Renal cortex interstitium (tissue), 15 donors: ENCODE measurements around the gene LFNG. TPM values are rescaled to one million over a fixed set of nuclear protein-coding genes. Genes with fewer than 3 reads are reported as not detected.

Experiments
- DNase-seq, 11 donors: peaks; one replicate each; pipeline ENCODE4 v3.0.0-alpha.2; 2013; ENCODE audit warnings: low read depth in 9 of 11, low spot score in 4 of 11; ENCODE audit errors: extremely low read depth in 1 of 11
- long read RNA-seq, 16 experiments: transcript quantifications; one replicate each; lab custom pipeline, GENCODE V29; 2026
- polyA plus RNA-seq, 3 donors: library from polyadenylated mRNA; unstranded; fragments of 120-200 nt; gene quantifications; one replicate each; pipeline ENCODE4 v1.2.1, GENCODE V29; 2013; ENCODE audit not compliant: insufficient read length in 3 of 3

Gene LFNG, protein sequence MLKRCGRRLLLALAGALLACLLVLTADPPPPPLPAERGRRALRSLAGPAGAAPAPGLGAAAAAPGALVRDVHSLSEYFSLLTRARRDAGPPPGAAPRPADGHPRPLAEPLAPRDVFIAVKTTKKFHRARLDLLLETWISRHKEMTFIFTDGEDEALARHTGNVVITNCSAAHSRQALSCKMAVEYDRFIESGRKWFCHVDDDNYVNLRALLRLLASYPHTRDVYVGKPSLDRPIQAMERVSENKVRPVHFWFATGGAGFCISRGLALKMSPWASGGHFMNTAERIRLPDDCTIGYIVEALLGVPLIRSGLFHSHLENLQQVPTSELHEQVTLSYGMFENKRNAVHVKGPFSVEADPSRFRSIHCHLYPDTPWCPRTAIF
- polyA plus RNA-seq, result 10 to 100 TPM; 24.1 to 37.5 (median 36.7) TPM
- long read RNA-seq, donor 1, transcript LFNG-201 (8 exons, 2,377 nt), result major isoform, 8 of 8 reads
- long read RNA-seq, donor 1, partial matches to known transcripts, result 0 of 8 reads
- long read RNA-seq, donor 1, other reads (novel, unspliced or antisense), result 0 of 8 reads
- long read RNA-seq, donor 2, transcript LFNG-201 (8 exons, 2,377 nt), result major isoform, 13 of 14 reads
- long read RNA-seq, donor 2, partial matches to known transcripts, result 0 of 14 reads
- long read RNA-seq, donor 2, other reads (novel, unspliced or antisense), result 0 of 14 reads
- long read RNA-seq, donor 3, transcript LFNG-201 (8 exons, 2,377 nt), result major isoform, 20 of 53 reads
- long read RNA-seq, donor 3, partial matches to known transcripts, result 33 of 53 reads
- long read RNA-seq, donor 3, other reads (novel, unspliced or antisense), result 0 of 53 reads
- long read RNA-seq, donor 4, transcript LFNG-201 (8 exons, 2,377 nt), result major isoform, 9 of 14 reads
- long read RNA-seq, donor 4, partial matches to known transcripts, result 0 of 14 reads
- long read RNA-seq, donor 4, other reads (novel, unspliced or antisense), result 5 of 14 reads
- long read RNA-seq, donor 5, result 0 reads
- long read RNA-seq, donor 6, transcript LFNG-201 (8 exons, 2,377 nt), result major isoform, 19 of 26 reads
- long read RNA-seq, donor 6, partial matches to known transcripts, result 0 of 26 reads
- long read RNA-seq, donor 6, other reads (novel, unspliced or antisense), result 6 of 26 reads
- long read RNA-seq, donor 7, transcript LFNG-201 (8 exons, 2,377 nt), result major isoform, 10 of 10 reads
- long read RNA-seq, donor 7, partial matches to known transcripts, result 0 of 10 reads
- long read RNA-seq, donor 7, other reads (novel, unspliced or antisense), result 0 of 10 reads
- long read RNA-seq, donor 8, result 0 reads
- long read RNA-seq, donor 9, transcript LFNG-201 (8 exons, 2,377 nt), result major isoform, 14 of 14 reads
- long read RNA-seq, donor 9, partial matches to known transcripts, result 0 of 14 reads
- long read RNA-seq, donor 9, other reads (novel, unspliced or antisense), result 0 of 14 reads
- long read RNA-seq, donor 10, transcript LFNG-201 (8 exons, 2,377 nt), result major isoform, 18 of 18 reads
- long read RNA-seq, donor 10, partial matches to known transcripts, result 0 of 18 reads
- long read RNA-seq, donor 10, other reads (novel, unspliced or antisense), result 0 of 18 reads
- long read RNA-seq, donor 11, transcript LFNG-201 (8 exons, 2,377 nt), result major isoform, 7 of 8 reads
- long read RNA-seq, donor 11, partial matches to known transcripts, result 0 of 8 reads
- long read RNA-seq, donor 11, other reads (novel, unspliced or antisense), result 0 of 8 reads
- long read RNA-seq, donor 12, transcript LFNG-201 (8 exons, 2,377 nt), result major isoform, 6 of 6 reads
- long read RNA-seq, donor 12, partial matches to known transcripts, result 0 of 6 reads
- long read RNA-seq, donor 12, other reads (novel, unspliced or antisense), result 0 of 6 reads
- long read RNA-seq, donor 13, result 0 reads
- long read RNA-seq, donor 14, transcript LFNG-201 (8 exons, 2,377 nt), result major isoform, 19 of 19 reads
- long read RNA-seq, donor 14, partial matches to known transcripts, result 0 of 19 reads
- long read RNA-seq, donor 14, other reads (novel, unspliced or antisense), result 0 of 19 reads
- long read RNA-seq, donor 15, partial matches to known transcripts, result 0 of 2 reads
- long read RNA-seq, donor 15, other reads (novel, unspliced or antisense), result 0 of 2 reads
- long read RNA-seq, donor 16, transcript LFNG-201 (8 exons, 2,377 nt), result major isoform, 33 of 38 reads
- long read RNA-seq, donor 16, partial matches to known transcripts, result 0 of 38 reads
- long read RNA-seq, donor 16, other reads (novel, unspliced or antisense), result 5 of 38 reads

- DNase-seq, result peak in 9 of 11 donors; percentile 70 to 91 (median 85)
These were observed at the start of gene LFNG for GRCh38 chr7:2519119-2519930. TSS of gene LFNG (plus strand) at chr7:2519774. CDS start at chr7:2519862, 88 bp downstream.

DNA sequence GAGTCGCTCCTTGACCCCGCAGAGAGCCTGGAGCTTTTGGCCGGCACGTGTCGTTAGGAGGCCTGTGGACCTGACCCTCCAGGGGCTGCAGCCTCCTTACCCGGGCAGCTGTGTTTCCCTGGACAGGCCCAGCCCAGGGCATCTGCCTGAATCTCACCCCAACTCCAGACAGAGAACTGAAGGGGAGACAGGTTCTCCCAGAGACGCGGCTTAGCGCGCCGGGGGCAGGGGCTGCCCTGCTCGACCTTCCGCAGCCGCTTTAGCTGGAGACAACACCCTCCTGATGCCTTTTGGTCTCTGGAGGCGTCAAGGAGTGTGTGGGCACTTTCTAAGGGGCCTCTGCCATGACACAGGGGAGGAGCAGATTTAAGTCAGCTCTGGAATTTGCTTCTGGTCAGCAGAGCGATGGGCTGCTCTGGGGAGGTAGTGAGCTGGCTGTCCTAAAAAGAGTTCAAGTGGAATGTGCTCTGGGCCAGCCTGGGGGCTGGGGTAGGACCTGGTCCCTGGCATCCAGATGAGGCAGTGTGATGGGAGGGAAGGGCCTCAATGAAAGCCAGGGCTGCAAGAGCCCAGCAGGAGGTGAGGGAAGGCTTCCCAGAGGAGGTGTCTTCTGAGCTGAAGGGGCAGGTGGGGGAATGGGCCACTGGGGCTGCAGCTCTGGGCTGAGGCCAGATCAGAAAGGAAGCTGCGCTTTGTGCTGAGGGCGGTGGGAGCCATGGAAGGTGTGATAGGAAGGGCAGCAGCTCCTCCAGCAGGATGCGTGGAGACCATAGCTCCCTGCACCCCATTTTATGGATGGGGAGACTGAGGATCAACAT, 49.2 kb upstream of the LFNG start:
- DNase-seq, result no peak

DNA sequence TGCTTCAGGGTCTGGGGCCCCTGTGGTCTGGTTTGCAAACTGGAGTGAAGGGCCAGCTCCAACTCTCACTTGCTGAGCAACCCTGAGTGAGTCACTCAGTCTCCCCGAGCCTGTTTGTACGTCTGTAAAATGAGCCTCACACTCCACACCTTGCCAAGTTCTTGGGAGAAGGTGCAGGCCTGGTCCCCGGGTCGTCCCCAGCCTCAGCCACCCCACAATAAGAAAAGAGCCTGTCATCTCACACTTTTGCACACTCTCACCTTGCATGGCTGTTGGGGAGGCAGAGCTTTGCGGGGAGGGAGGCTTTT, 48.6 kb upstream of the LFNG start:
- no peak for DNase-seq

GRCh38 chr7:2471396-2471795, 48.2 kb upstream of the LFNG start:
- DNase-seq, result peak in 1 of 11 donors; percentile 52

GRCh38 chr7:2472739-2473138, 46.8 kb upstream of the LFNG start:
- no peak for DNase-seq

GRCh38 chr7:2473496-2474180, 45.9 kb upstream of the LFNG start:
- DNase-seq, result no peak

DNA sequence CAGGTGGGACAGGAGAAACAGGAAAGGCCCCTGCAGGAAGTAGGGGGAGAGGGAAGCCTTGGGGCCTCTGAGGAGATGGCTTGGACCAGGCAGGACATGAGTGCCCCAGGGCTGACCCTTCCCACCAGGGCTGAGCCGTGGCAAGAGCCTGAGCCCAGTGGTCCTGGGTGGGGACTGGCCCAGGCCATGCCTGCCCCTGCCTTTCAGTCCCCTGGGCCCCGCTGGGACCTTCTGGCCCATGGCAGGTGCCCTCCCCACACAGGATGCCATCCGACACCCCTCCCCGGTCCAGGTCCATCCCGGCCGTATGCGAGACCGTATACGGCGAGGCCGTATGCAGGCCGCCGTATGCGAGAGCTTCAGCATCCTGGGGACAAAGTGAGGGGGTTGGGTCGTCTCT, 45.4 kb upstream of the LFNG start:
- no peak for DNase-seq

DNA sequence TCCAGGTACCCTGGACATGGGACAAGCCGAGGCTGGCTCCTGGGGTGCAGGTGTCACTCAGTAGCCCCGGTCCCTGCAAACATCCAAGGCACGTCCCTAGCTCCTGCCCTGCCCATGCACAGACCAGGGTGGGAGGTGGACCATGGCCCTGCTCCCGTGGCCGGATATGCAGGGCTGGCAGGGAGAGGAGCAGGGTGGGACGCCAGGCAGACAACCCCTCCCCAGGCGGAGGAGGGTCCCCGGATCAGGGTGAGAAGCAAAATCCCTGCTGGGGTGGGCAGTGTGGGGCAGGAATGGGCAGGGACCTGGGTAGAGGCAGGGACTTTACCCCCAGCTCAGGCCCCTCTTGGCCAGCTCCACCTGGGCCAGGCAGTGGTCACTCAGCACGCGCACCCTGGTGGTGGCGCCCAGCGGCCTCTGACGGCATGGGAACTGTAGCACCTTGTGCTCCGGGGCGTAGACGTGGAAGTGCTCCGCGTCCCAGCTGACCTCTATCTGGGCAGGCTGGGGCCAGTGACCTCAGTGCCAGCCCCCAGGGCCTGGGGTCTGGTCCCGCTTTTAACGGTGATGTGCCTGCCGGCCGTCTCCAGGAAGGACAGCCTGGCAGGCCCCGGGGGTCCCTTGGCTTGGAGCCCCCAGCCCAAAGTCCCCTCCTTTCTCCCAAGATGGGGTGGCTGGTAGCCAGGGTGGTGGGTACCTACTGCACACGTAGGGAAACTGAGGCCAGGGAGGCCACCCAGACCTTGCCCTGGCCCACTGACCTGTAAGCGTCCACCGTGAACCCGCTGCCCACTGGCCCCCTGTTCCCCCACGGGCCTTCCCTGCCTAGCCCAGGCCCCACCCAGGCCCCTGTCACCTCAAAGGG, 44.5 kb upstream of the LFNG start:
- no peak for DNase-seq

DNA sequence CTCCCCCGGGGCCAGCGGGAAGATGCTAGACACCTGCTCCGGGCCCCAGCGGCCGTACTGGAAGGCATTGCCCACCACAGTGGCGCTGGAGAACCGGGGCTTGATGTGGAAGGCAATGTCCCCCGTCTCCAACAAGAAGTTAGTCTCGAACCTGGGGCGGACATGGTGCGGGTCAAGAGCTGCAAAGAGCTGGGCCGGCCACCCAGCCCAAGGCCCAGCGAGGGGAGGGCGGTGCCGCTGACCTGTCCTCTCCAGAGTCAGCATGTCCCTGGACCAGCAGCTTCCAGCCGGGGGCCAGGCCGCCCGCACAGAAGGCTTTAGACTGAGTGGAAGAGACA, 43.9 kb upstream of the LFNG start:
- DNase-seq, result no peak

GRCh38 chr7:2476298-2476697, 43.3 kb upstream of the LFNG start, which contains the start of gene GRIFIN:
TSS of gene GRIFIN (minus strand) at chr7:2476398. CDS start at chr7:2476383, 15 bp downstream.
- no peak for DNase-seq

GRCh38 chr7:2476776-2477446, 42.7 kb upstream of the LFNG start:
- no peak for DNase-seq

DNA sequence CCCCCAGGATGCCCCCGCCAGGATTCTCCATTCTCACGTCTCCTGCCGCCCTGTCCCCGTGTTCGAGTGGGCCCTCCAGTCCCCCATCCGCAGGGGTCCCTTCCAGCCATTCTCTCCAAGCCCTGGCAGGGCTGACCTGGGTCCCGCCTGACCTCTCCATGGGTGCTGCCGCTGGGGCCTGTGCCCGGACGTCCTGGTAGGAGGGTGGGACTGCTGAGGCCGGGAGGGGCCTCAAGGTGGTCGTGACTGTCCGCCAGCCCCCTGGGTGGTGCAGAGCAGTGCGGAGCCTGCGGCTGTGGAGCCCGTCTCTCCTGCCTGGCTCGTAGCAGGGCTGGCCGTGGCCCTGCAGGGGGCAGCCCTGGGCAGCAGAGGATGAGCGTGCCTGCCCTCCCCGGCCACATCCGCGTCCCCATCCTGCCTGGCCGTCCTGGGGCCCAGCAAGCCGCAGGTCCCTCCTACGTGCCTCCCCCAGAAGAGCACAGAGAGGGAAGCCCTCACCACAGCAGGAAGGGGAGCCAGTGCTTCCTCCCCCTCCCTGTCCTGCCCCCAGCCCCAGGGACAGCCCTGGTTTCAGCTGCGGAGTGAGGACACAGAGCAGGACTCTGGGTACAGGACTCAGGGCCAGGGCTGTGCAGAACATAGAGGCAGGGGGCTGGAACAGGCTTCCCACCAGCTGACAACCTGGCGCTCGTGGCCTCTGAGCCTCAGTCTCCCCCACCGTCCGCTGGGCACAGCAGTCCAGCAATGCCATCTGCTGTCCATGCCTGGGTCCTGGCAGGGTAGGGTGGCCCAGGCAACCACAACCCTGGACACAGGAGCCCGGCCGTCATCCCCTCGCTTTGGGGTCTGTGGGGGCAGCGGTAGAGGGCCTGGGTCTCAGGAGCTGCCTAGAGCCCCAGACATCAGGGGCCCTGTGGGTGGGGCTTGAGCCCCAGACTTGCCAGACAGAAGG, 41.9 kb upstream of the LFNG start:
- DNase-seq, result peak in 4 of 11 donors; percentile 34 to 55 (median 46)

DNA sequence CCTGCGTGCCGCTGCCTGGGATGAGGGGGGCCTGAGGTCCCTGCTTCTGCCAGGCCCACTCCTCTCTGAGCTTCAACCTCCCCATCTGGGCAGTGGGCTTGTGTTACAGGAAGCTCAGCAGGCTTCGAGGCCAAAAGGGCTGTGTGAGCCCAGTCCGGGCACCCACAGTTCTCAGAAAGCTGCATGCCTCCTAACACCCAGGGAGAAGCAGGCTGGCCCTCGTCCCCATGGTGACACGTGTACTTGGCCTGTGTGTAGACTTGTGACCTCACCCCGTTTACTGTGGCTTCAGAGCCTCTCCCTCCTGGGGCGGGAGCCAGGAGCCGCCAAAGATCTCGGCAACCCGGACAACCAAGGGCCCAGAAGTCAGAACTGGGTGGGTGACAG, 41.2 kb upstream of the LFNG start:
- DNase-seq, result no peak
